ENCODE data around the gene NFX1.

Gene NFX1

GRCh38 chr9:33414889-33415500, 124.7 kb downstream of the NFX1 start:
- no peak overlapping the region for H3K4me3 ChIP-seq (ENCODE audit: control insufficient read depth, low read depth, low read length)
- TF ChIP-seq CTCF (IDR thresholded peaks at IDR 0.05; ENCODE audit: control insufficient read depth, insufficient read depth, low read depth, low read length, missing control alignments): no peak
- no peak for DNase-seq (ENCODE audit: low read depth)

- TF ChIP-seq CTCF (IDR thresholded peaks at IDR 0.05; ENCODE audit: control insufficient read depth, insufficient read depth, low read depth, low read length, missing control alignments): peak; percentile 75
- no peak overlapping the region for H3K4me3 ChIP-seq (ENCODE audit: control insufficient read depth, low read depth, low read length)
- DNase-seq (ENCODE audit: low read depth): no peak
Observed at GRCh38 chr9:33415501-33416038, 125.3 kb downstream of the NFX1 start.

- no peak overlapping the region for H3K4me3 ChIP-seq (ENCODE audit: control insufficient read depth, low read depth, low read length)
- TF ChIP-seq CTCF (IDR thresholded peaks at IDR 0.05; ENCODE audit: control insufficient read depth, insufficient read depth, low read depth, low read length, missing control alignments): no peak
- DNase-seq (ENCODE audit: low read depth): no peak
Observed at GRCh38 chr9:33416996-33417395, 126.7 kb downstream of the NFX1 start.

- DNase-seq (ENCODE audit: low read depth): no peak
- no peak overlapping the region for H3K4me3 ChIP-seq (ENCODE audit: control insufficient read depth, low read depth, low read length)
- no peak for TF ChIP-seq CTCF (IDR thresholded peaks at IDR 0.05; ENCODE audit: control insufficient read depth, insufficient read depth, low read depth, low read length, missing control alignments)
Observed at GRCh38 chr9:33418090-33418489, 127.8 kb downstream of the NFX1 start.

GRCh38 chr9:33419708-33420303, 129.5 kb downstream of the NFX1 start:
- H3K4me3 ChIP-seq (ENCODE audit: control insufficient read depth, low read depth, low read length): no peak overlapping the region
- TF ChIP-seq CTCF (IDR thresholded peaks at IDR 0.05; ENCODE audit: control insufficient read depth, insufficient read depth, low read depth, low read length, missing control alignments): no peak
- DNase-seq (ENCODE audit: low read depth): no peak
